GM18868 (cell line): ENCODE data around the gene SORCS3.

Experiments
- ATAC-seq: cut with Tn5 transposase; IDR thresholded peaks from one replicate; pipeline ENCODE4 v1.9.1; 2021; ENCODE audit warnings: mild to moderate bottlenecking, moderate library complexity; ENCODE audit not compliant: unreplicated experiment

The SORCS3 gene

GRCh38 chr10:105237685-105238084 is 596.6 kb downstream of the SORCS3 start:
- no peak for ATAC-seq

DNA sequence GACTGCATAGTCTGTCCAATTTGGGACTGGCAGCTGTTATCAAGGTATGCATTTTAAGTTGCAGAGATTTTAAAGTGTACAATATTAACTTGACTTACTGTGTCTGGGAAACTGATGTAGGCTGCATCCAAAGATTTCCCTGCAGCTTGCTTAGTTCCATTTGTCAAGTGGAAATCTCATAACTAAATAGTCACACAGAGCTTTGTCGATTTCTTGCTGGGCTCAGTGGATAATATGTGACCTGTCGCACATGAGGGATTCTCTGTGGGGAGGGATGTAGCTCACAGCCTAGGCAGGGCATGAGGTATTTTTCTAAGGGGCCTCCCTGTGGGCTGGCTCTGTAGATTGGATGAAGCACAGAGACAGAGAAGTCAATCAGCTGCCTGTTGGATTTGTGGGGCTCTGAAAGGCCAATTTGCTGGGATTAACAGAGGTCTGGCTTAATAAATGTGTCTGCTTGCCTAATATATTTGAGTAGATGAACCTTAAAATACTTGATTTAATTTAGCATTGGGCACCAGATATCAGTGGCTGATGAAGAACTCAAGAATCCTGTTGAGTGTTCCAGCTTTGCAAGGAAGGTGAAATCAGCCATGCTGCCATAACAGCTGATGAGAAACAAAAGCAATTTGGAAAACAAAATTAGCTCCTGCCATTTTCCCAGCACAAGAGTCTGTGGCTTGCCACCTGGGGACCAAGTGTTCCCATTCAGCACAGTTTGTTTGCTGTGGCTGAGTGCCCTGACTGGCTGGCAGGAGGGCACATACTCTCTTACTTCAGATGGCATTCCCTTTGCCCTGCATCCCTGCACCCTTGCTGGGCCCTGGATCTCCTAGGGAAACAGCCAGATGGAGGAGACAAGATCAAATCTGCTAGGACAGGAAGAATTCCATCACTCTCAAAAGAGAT is 598.5 kb downstream of the SORCS3 start:
- ATAC-seq, result no peak

DNA sequence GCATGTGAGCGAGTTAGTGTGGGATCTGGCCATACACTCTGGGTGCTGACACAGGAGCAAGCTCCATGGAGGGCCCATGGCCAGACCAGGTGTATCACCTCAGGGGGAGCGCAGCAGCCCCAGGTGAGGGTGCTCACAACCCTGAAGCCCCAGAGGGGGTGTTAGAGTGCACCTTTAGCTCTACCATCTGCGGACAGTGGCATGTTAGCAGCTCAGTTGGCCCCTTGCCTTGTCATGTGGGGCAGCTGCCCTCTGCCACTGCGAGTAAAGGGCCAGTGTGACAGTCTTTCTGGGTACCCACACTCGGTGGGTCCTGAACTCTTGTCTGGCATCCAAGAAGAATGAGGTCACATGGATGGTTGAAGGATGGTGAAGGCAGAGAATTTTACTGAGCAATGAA is 600.2 kb downstream of the SORCS3 start:
- no peak for ATAC-seq

DNA sequence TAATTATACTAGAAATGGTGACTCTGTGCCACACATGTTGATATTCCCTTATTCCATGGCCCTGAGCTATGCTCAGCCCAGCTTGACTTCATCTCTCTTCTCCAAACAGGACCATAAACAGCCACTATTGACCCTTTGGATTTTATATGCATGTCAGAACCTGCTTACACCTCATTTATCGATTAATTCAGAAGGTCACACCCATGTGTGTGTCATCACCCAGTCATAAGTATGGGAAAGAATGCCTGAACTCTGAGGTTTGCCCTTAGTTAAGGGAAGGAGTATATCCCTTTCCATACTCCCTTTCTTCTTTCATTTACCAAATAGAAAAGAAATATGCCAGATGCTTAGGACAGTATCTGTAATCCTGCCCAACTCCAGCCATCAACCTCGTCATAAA is 602.3 kb downstream of the SORCS3 start:
- ATAC-seq, result no peak

DNA sequence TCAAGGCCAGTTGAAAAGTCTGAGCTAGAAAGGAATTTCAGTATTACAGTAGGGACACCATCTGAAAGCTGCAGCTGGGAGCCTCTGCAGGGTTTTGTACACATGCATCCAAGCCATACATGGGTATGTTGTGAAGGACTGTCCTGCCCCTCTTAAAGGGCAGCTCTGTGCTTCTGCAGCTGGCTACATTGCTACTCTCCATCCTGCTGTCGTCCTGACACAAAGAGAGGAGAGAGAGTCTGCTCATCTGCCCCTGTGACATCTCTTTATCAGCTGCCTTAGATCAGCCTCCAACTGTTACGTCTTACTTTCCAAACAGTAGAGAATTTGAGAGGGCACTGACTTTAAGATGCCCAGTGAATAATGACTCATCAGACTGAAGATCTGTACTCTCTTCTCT is 602.7 kb downstream of the SORCS3 start:
- ATAC-seq, result no peak

- no peak for ATAC-seq
Measured at GRCh38 chr10:105247831-105248499, 606.9 kb downstream of the SORCS3 start.

DNA sequence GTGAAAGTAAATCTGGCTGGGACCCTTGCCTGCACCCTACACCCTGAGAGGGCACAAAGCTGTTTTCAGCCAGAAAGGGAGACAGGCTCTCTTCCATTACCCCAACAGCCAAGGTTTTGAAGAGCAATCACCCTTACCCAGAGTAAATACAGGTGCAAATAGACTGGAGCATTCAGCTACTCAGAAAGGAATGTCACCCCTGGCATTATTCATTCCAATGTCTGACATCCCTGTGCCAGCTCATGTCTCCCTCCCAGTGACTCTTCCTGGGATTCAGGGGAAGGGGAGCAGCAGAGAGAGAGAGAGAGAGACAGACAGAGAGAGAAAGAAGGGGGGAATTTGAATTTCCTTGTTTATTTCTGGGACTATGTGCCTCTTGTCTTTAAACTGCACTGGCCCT is 611.8 kb downstream of the SORCS3 start:
- no peak for ATAC-seq

- no peak for ATAC-seq
Measured at GRCh38 chr10:105253515-105254212, 612.6 kb downstream of the SORCS3 start.

DNA sequence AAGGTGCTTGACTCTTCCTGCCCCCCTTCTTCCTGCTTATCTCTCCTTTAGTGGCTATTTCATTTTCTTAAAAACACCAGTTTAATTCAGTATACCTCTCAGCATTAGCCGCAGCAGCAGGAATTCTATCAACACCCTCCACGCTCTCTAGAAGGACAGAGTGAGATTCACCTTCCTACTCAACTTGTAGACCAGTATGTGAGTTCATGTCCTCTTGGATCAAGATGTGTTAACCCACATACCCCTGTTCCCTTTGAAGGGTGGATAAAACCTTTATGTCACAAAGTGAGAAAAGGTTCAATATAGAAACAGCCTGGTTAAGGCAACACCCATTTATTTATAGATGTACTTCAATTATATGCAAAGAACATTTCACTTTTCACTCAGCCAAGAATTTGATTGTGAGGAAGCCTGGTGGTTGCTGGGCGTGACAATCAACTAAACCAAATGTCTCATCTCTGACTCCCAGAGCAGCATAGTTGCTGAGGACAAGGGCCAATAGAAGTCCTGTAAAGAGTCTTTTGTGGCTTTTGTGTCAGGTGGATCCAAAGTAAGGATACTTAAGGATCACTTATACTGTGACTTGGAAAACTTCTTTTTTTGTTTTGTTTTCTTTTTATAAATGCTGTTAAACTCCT is 617.1 kb downstream of the SORCS3 start:
- no peak for ATAC-seq

GRCh38 chr10:105258674-105259065 is 617.6 kb downstream of the SORCS3 start:
- ATAC-seq, result no peak

DNA sequence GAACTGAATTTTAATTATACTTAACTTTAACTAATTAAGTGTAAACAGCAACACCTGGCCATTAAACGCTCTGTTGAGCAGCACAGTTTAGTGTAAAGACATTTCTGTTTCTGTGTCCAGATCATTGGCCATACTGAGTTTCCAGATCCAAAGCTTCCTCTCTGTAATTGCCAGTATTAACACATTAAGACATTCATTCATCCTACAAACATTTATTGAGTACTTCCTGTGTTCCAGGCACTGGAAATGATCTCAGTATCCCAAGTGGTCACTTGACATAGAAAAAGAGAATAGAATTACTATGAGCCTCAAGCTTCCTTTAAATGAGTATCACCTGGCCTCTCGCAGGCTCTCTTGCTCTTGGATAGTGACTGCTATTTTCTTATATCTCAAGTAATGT is 618.1 kb downstream of the SORCS3 start:
- no peak for ATAC-seq

- no peak for ATAC-seq
Measured at GRCh38 chr10:105262666-105263065, 621.6 kb downstream of the SORCS3 start.

DNA sequence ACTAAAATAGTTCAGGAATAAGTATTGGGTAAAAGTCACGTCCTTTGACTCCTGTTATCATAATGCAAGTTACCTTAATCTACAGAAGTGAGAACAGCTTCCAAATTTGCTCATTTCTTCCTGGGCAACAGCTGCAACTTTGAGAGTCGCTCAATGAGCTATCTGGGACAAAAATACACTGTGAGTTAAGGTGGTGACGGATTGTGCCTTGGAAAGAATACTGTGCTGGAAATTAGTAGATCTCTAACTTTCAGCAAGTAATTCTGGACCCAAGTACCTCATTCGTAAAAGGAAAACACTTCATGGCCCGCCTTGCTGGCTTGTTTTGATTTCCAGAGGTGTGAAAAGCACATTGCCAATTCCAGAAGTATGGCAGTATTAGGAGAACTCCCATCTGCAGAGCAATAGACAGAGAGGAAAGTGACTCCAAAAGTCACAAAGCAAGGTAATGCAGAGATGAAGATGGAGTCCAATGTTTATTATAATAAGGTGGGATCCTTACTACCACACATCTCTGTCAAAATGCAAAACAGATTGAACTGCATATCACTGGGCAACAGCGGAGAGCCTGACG is 626.0 kb downstream of the SORCS3 start:
- no peak for ATAC-seq

DNA sequence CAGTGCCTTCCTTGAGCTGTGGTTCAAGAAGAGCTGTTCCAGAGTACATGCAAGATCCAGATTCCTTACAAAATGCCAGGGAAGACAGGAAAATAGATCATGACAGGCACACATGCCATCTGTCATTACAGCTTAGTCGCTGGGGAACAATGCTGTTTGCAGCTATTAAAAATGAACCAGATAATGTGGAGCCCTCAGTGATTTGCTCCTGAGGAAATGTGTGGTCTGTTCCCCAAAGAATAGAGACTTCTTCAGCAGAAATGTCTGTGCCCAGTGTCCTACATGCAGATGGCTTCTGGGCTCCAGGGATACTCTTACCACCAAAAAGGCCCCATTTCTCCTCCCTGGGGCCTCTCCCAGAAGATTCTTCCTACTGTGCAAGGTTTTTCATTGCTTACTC is 627.9 kb downstream of the SORCS3 start:
- ATAC-seq, result no peak

- ATAC-seq, result no peak
Measured at GRCh38 chr10:105269689-105270088, 628.6 kb downstream of the SORCS3 start.

- ATAC-seq, result no peak
Measured at GRCh38 chr10:105274556-105275070, 633.5 kb downstream of the SORCS3 start.

DNA sequence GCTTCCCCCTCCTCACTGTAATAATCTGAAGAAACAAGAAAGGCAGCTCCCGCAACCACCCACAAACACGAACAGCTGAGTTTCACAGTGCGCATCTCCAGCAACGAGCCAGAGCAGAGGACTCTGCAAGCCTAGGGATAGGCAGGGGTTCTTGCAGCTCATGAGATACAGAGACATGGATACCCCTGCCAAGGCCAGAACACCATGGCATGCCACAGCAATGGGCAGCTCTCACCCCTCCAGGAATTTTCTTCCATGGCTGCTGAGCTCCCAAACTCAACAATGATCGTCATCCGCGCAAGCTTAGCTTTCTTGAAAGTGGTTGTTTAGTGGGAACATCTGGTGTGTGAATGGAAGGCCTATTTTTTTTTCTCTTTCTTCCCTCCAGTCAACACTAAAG is 637.3 kb downstream of the SORCS3 start:
- no peak for ATAC-seq

GRCh38 chr10:105279101-105279500 is 638.0 kb downstream of the SORCS3 start:
- no peak for ATAC-seq

DNA sequence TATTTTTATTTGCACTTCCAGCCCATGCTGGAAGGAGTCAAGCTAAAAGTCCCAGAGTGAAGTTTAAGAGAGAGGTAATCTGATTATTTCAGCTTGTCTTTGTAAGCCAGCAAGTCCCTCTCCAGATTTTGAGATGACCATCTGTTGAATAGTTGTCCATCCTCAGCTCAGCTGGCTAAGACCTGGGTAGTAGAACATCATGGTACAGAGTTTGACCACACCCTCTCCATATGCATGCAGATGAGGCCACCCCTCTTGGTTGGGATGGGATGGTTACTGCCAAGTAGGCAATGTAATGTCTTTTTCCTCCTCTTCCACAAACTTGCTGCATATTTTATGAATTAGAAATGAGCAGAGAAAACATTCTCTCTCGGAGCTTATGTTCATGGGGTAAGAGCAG is 639.8 kb downstream of the SORCS3 start:
- no peak for ATAC-seq

- no peak for ATAC-seq
Measured at GRCh38 chr10:105284476-105285215, 643.6 kb downstream of the SORCS3 start.
